ENCODE data around the gene ZNF607. TPM values are rescaled to one million over a fixed set of nuclear protein-coding genes. Genes with fewer than 3 reads are reported as not detected.

ZNF607 gene
- total RNA-seq, 3 donors from 2014 or later (not counting 1 experiment from before 2014, with no cell fraction given): 4.6 to 5.1 (median 4.8) TPM

DNA sequence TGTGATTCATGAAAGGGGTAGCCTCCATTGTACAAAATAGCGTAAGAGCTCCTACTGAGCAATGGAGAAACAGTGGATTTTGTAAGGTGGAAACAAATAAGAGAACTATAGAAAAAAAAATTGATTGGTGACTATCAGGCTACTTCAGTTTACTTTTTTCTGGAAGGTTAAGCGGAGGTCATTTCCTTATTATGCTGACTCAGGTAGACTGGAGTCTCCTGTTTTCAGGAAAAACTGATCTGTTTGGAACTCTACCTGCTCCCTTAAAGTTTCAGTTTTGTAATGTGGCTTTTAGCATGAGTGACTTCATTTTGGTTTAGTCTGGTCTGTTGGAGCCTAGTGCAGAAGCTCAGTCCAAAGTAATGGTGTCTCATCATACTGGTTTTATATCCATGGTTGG lies 3.4 kb downstream of the ZNF607 start:
- whole genome bisulfite sequencing (ENCODE audit: insufficient coverage): 100% methylated on average over 2 of the region's 2 CpGs
- Histone ChIP-seq H3K9me3 (ENCODE audit: control insufficient read depth, insufficient read depth, low read length) (no peaks in the 10 kb centered on the region), H3K4me3 (ENCODE audit: low read length) (no peak overlapping the region), H3K36me3 (ENCODE audit: control insufficient read depth, insufficient read depth, low read length) (no peaks in the 10 kb centered on the region), H3K27ac (ENCODE audit: low read length) (no peak overlapping the region), H3K27me3 (ENCODE audit: control insufficient read depth, insufficient read depth, low read length) (no peaks in the 10 kb centered on the region), H3K4me1 (ENCODE audit: control insufficient read depth, insufficient read depth, low read length) (peaks cover 13% of the 10 kb centered on the region)
- H3K4me3 Mint-ChIP-seq: no peak overlapping the region
- intact Hi-C loops (cut with micrococcal nuclease): loop anchor here (5.0 kb wide), 1 partner anchor 249 kb away; the partner anchor contains the start of genes ZNF569 and ZNF570
- peak overlapping the region; percentile 16 to 36 for H3K27ac Mint-ChIP-seq
- DNase-seq (no peak), ATAC-seq (no peak)
- H3K36me3 Mint-ChIP-seq: no peaks in the 10 kb centered on the region
- H3K27me3 Mint-ChIP-seq (ENCODE audit: low read depth in 2 of 2): no peaks in the 10 kb centered on the region
- TF ChIP-seq CTCF (IDR thresholded peaks at IDR 0.05): no peak
- peaks cover 9 to 20% of the 10 kb centered on the region in 2 donors for H3K4me1 Mint-ChIP-seq
- no peaks in the 10 kb centered on the region for H3K9me3 Mint-ChIP-seq

- ATAC-seq (no peak), DNase-seq (no peak)
- no peak overlapping the region for H3K27ac Mint-ChIP-seq
- H3K9me3 Mint-ChIP-seq: peaks cover 3% of the 10 kb centered on the region in 2 donors
- H3K4me1 ChIP-seq (ENCODE audit: control insufficient read depth, insufficient read depth, low read length): no peaks in the 10 kb centered on the region
- H3K36me3 ChIP-seq (ENCODE audit: control insufficient read depth, insufficient read depth, low read length): peaks cover 9% of the 10 kb centered on the region
- no peaks in the 10 kb centered on the region for H3K4me1 Mint-ChIP-seq
- H3K9me3 ChIP-seq (ENCODE audit: control insufficient read depth, insufficient read depth, low read length): no peaks in the 10 kb centered on the region
- WGBS (ENCODE audit: insufficient coverage): 98% methylated on average over 7 of the region's 7 CpGs
- H3K27me3 ChIP-seq (ENCODE audit: control insufficient read depth, insufficient read depth, low read length): no peaks in the 10 kb centered on the region
- H3K4me3 Mint-ChIP-seq: no peak overlapping the region
- no peaks in the 10 kb centered on the region for H3K27me3 Mint-ChIP-seq (ENCODE audit: low read depth in 2 of 2)
- no peak overlapping the region for H3K4me3 ChIP-seq (ENCODE audit: low read length)
- H3K27ac ChIP-seq (ENCODE audit: low read length): no peak overlapping the region
- intact Hi-C loops (cut with micrococcal nuclease): no loop called here
- TF ChIP-seq CTCF (IDR thresholded peaks at IDR 0.05): no peak
- peaks cover 23% of the 10 kb centered on the region for H3K36me3 Mint-ChIP-seq
Measured at GRCh38 chr19:37706052-37706605, 13.4 kb downstream of the ZNF607 start.

DNA sequence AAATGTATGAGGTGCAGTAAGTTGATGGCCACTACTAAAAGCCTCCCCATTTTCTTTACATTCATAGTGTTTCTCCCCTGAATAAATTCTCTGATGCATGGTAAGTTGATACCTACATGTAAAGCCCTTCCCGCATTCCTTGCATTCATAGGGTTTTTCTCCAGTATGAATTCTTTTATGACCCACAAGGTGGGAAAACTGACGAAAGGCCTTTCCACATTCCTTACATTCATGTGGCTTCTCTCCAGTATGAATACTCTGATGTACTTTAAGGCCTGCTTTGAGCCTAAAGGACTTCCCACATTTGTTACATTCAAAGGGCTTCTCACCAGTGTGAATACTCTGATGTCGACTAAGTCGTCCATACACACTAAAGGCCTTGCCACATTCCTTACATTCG lies 20.5 kb downstream of the ZNF607 start:
- H3K27ac ChIP-seq (ENCODE audit: low read length): no peak overlapping the region
- no peak overlapping the region for H3K4me3 Mint-ChIP-seq
- peaks cover 11% of the 10 kb centered on the region for H3K36me3 ChIP-seq (ENCODE audit: control insufficient read depth, insufficient read depth, low read length)
- no peak for TF ChIP-seq CTCF (IDR thresholded peaks at IDR 0.05)
- DNase-seq (no peak), ATAC-seq (no peak)
- 94% methylated on average over 5 of the region's 5 CpGs for WGBS (ENCODE audit: insufficient coverage)
- no peaks in the 10 kb centered on the region for H3K27me3 ChIP-seq (ENCODE audit: control insufficient read depth, insufficient read depth, low read length)
- H3K36me3 Mint-ChIP-seq: peaks cover 30% of the 10 kb centered on the region
- H3K4me3 ChIP-seq (ENCODE audit: low read length): no peak overlapping the region
- no peaks in the 10 kb centered on the region for H3K4me1 Mint-ChIP-seq
- H3K9me3 Mint-ChIP-seq: peaks cover 3 to 7% of the 10 kb centered on the region in 2 donors
- no peak overlapping the region for H3K27ac Mint-ChIP-seq
- intact Hi-C loops (cut with micrococcal nuclease): loop anchor here (10.0 kb wide), 1 partner anchor 324 kb away; the partner anchor contains the start of gene ZNF527
- H3K9me3 ChIP-seq (ENCODE audit: control insufficient read depth, insufficient read depth, low read length): peaks cover 9% of the 10 kb centered on the region
- no peaks in the 10 kb centered on the region for H3K4me1 ChIP-seq (ENCODE audit: control insufficient read depth, insufficient read depth, low read length)
- no peaks in the 10 kb centered on the region for H3K27me3 Mint-ChIP-seq (ENCODE audit: low read depth in 2 of 2)

- Histone ChIP-seq H3K4me3 (ENCODE audit: low read length) (no peak overlapping the region), H3K27ac (ENCODE audit: low read length) (no peak overlapping the region), H3K4me1 (ENCODE audit: control insufficient read depth, insufficient read depth, low read length) (no peaks in the 10 kb centered on the region), H3K27me3 (ENCODE audit: control insufficient read depth, insufficient read depth, low read length) (no peaks in the 10 kb centered on the region), H3K9me3 (ENCODE audit: control insufficient read depth, insufficient read depth, low read length) (peaks cover 9% of the 10 kb centered on the region), H3K36me3 (ENCODE audit: control insufficient read depth, insufficient read depth, low read length) (peaks cover 11% of the 10 kb centered on the region)
- Mint-ChIP-seq H3K4me1 (no peaks in the 10 kb centered on the region), H3K27ac (no peak overlapping the region), H3K9me3 (peaks cover 3 to 7% of the 10 kb centered on the region in 2 donors), H3K4me3 (no peak overlapping the region), H3K36me3 (peaks cover 30% of the 10 kb centered on the region), H3K27me3 (ENCODE audit: low read depth in 2 of 2) (no peaks in the 10 kb centered on the region)
- intact Hi-C loops (cut with micrococcal nuclease): loop anchor here (10.0 kb wide), 1 partner anchor 323 kb away; the partner anchor contains the start of gene ZNF527
- WGBS (ENCODE audit: insufficient coverage): 100% methylated on average over 6 of the region's 6 CpGs
- no peak for ATAC-seq
- DNase-seq: no peak
- no peak for TF ChIP-seq CTCF (IDR thresholded peaks at IDR 0.05)
Measured at GRCh38 chr19:37698216-37698615, 21.3 kb downstream of the ZNF607 start.
